Fibroblast of gingiva (primary cell): Measurements from ENCODE around the gene ADCK2.

Experiments used
- DNase-seq: peaks from one replicate; pipeline ENCODE4 v3.0.0-alpha.2; 2011; ENCODE audit warnings: low read depth

The ADCK2 gene

GRCh38 chr7:140744005-140744404 lies 71.3 kb downstream of the ADCK2 start:
- DNase-seq = no peak
